ENCODE data around the gene ENTHD1. TPM values are rescaled to one million over a fixed set of nuclear protein-coding genes. Genes with fewer than 3 reads are reported as not detected.
A peak's percentile ranks its signal among the peaks of the same experiment; 100 is the strongest.

Gene ENTHD1
- total and polyA plus RNA-seq, 8 donors = 0.16 TPM; not detected in 7

- H3K27ac ChIP-seq = no peak overlapping the region
- no peak overlapping the region for H3K4me3 ChIP-seq
- peaks cover 7 to 28% of the 10 kb centered on the region in 2 donors for H3K27me3 ChIP-seq
- no peaks in the 10 kb centered on the region for H3K4me1 ChIP-seq
- H3K9me3 ChIP-seq = no peaks in the 10 kb centered on the region
- no peak for ATAC-seq
- no peaks in the 10 kb centered on the region for H3K36me3 ChIP-seq
- intact Hi-C loops (cut with DNase I) = no loop called here
- TF ChIP-seq CTCF (IDR thresholded peaks at IDR 0.05) = no peak
- DNase-seq = peak in 2 of 4 donors; percentile 40 to 61
Measured at GRCh38 chr22:39748877-39749276, 144.7 kb downstream of the ENTHD1 start.

- intact Hi-C loops (cut with DNase I) = no loop called here
- H3K9me3 ChIP-seq = no peaks in the 10 kb centered on the region
- peaks cover 7 to 18% of the 10 kb centered on the region in 2 donors for H3K27me3 ChIP-seq
- H3K27ac ChIP-seq = no peak overlapping the region
- no peaks in the 10 kb centered on the region for H3K36me3 ChIP-seq
- no peak for ATAC-seq
- DNase-seq = no peak
- H3K4me1 ChIP-seq = no peaks in the 10 kb centered on the region
- TF ChIP-seq CTCF (IDR thresholded peaks at IDR 0.05) = no peak
- no peak overlapping the region for H3K4me3 ChIP-seq
Measured at GRCh38 chr22:39746600-39747262, 146.8 kb downstream of the ENTHD1 start.

GRCh38 chr22:39745789-39746188, 147.8 kb downstream of the ENTHD1 start:
- H3K4me1 ChIP-seq = no peaks in the 10 kb centered on the region
- intact Hi-C loops (cut with DNase I) = no loop called here
- H3K4me3 ChIP-seq = no peak overlapping the region
- no peak overlapping the region for H3K27ac ChIP-seq
- no peaks in the 10 kb centered on the region for H3K9me3 ChIP-seq
- H3K27me3 ChIP-seq = peaks cover 5 to 16% of the 10 kb centered on the region in 2 donors
- no peaks in the 10 kb centered on the region for H3K36me3 ChIP-seq
- no peak for TF ChIP-seq CTCF (IDR thresholded peaks at IDR 0.05)
- no peak for ATAC-seq
- DNase-seq = no peak

- no peak overlapping the region for H3K4me3 ChIP-seq
- no peak for DNase-seq
- ATAC-seq = no peak
- no peak overlapping the region for H3K27ac ChIP-seq
- H3K4me1 ChIP-seq = no peaks in the 10 kb centered on the region
- intact Hi-C loops (cut with DNase I) = no loop called here
- H3K9me3 ChIP-seq = peaks cover 0 to 5% of the 10 kb centered on the region in 2 donors
- H3K27me3 ChIP-seq = peaks cover 0 to 12% of the 10 kb centered on the region in 2 donors
- no peaks in the 10 kb centered on the region for H3K36me3 ChIP-seq
- TF ChIP-seq CTCF (IDR thresholded peaks at IDR 0.05) = no peak
Measured at GRCh38 chr22:39744353-39744752, 149.2 kb downstream of the ENTHD1 start.

- DNase-seq (no peak), ATAC-seq (no peak)
- H3K27ac ChIP-seq = no peak overlapping the region
- H3K27me3 ChIP-seq = peaks cover 0 to 15% of the 10 kb centered on the region in 2 donors
- peaks cover 0 to 8% of the 10 kb centered on the region in 2 donors for H3K9me3 ChIP-seq
- intact Hi-C loops (cut with DNase I) = no loop called here
- TF ChIP-seq CTCF (IDR thresholded peaks at IDR 0.05) = no peak
- no peaks in the 10 kb centered on the region for H3K4me1 ChIP-seq
- H3K36me3 ChIP-seq = no peaks in the 10 kb centered on the region
- no peak overlapping the region for H3K4me3 ChIP-seq
Measured at GRCh38 chr22:39743935-39744334, 149.6 kb downstream of the ENTHD1 start.
